Measurements from ENCODE around the gene SRGAP1. TPM values are rescaled to one million over a fixed set of nuclear protein-coding genes. Genes with fewer than 3 reads are reported as not detected.

Gene SRGAP1
- total and polyA plus RNA-seq, 9 of the 15 experiments (the other 6 are each of a cell fraction or from before 2014, with no cell fraction given) = 0.01 to 0.13 (median 0.04) TPM; not detected in 3

DNA sequence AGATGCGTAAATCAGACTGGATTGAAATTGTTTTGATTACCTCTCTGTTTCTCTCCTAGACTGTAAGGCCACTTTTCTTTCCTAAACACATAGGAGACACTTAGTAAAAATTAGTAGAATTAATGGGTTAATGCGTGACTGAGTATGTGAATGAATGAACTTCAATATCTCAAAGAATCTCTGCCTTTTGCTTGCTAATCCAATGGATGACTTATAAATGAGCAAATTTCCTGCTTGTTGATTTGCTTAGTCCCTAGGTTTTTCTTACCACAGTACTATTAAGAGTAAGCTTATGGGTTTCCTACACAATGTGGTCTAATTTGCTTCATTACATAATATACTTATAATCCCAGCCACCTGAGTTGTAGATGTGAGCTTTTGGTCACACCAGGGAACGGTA lies 164.1 kb downstream of the SRGAP1 start:
- Histone ChIP-seq H3K27ac (ENCODE audit: extremely low read depth, low read depth, low read length) (no peak overlapping the region), H3K27me3 (ENCODE audit: control insufficient read depth in 2 of 2, insufficient read depth in 2 of 2, low read length in 2 of 2) (no peaks in the 10 kb centered on the region), H3K4me1 (replicated peaks in 1 of 2; ENCODE audit: control insufficient read depth in 2 of 2, insufficient read depth in 2 of 2, low read length in 2 of 2) (no peaks in the 10 kb centered on the region), H3K4me3 (no peak overlapping the region), H2AFZ (ENCODE audit: low read depth, low read length) (no peak overlapping the region), H3K4me2 (ENCODE audit: insufficient read depth, low read length) (no peak overlapping the region), H3K79me2 (ENCODE audit: control insufficient read depth, insufficient read depth, low read length) (no peaks in the 10 kb centered on the region), H4K20me1 (replicated peaks; ENCODE audit: control insufficient read depth, insufficient read depth, low read length) (no peaks in the 10 kb centered on the region), H3K9ac (ENCODE audit: insufficient read depth in 1 of 2, low read depth in 2 of 2, low read length in 2 of 2) (no peak overlapping the region), H3K9me1 (ENCODE audit: control insufficient read depth, insufficient read depth, low read length) (no peaks in the 10 kb centered on the region), H3K36me3 (ENCODE audit: control insufficient read depth, insufficient read depth, low read length) (no peaks in the 10 kb centered on the region), H3K9me3 (replicated peaks; ENCODE audit: control insufficient read depth, insufficient read depth, low read depth, low read length) (no peaks in the 10 kb centered on the region)
- CTCF ChIA-PET (ENCODE audit: low intra/inter-chr PET ratio) = no interaction called here
- no TSS peak for BruUV-seq (replicated peaks)
- in situ Hi-C loops (cut with MboI) = no loop called here
- intact Hi-C loops (cut with micrococcal nuclease) = no loop called here
- 0% methylated on average over 3 of the region's 3 CpGs for WGBS (ENCODE audit: insufficient coverage, low coverage, missing lambda C conversion rate)
- TF ChIP-seq, protein P1, sequence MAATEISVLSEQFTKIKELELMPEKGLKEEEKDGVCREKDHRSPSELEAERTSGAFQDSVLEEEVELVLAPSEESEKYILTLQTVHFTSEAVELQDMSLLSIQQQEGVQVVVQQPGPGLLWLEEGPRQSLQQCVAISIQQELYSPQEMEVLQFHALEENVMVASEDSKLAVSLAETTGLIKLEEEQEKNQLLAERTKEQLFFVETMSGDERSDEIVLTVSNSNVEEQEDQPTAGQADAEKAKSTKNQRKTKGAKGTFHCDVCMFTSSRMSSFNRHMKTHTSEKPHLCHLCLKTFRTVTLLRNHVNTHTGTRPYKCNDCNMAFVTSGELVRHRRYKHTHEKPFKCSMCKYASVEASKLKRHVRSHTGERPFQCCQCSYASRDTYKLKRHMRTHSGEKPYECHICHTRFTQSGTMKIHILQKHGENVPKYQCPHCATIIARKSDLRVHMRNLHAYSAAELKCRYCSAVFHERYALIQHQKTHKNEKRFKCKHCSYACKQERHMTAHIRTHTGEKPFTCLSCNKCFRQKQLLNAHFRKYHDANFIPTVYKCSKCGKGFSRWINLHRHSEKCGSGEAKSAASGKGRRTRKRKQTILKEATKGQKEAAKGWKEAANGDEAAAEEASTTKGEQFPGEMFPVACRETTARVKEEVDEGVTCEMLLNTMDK (IDR thresholded peaks at IDR 0.05; ENCODE audit: borderline replicate concordance, insufficient read depth, low read depth, low read length, poor library complexity, severe bottlenecking) = no peak
- no peak for TF ChIP-seq ZNF274 (IDR thresholded peaks at IDR 0.05; ENCODE audit: borderline replicate concordance, low read depth, low read length)
- no peak for TF ChIP-seq CSDE1 (IDR thresholded peaks at IDR 0.05)
- no peak for TF ChIP-seq ATF3 (IDR thresholded peaks at IDR 0.05)
- TF ChIP-seq ATF3 (CRISPR knock-in tag; conservative IDR thresholded peaks at IDR 0.05) = no peak
- TF ChIP-seq KDM1A (IDR thresholded peaks at IDR 0.05) = no peak
- TF ChIP-seq, protein P2, sequence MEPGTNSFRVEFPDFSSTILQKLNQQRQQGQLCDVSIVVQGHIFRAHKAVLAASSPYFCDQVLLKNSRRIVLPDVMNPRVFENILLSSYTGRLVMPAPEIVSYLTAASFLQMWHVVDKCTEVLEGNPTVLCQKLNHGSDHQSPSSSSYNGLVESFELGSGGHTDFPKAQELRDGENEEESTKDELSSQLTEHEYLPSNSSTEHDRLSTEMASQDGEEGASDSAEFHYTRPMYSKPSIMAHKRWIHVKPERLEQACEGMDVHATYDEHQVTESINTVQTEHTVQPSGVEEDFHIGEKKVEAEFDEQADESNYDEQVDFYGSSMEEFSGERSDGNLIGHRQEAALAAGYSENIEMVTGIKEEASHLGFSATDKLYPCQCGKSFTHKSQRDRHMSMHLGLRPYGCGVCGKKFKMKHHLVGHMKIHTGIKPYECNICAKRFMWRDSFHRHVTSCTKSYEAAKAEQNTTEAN (CRISPR knock-in tag; IDR thresholded peaks at IDR 0.05) = no peak
- no peak for TF ChIP-seq POLR2B (IDR thresholded peaks at IDR 0.05; ENCODE audit: low read depth, partially characterized antibody)
- TF ChIP-seq CCNT2 (IDR thresholded peaks at IDR 0.05; ENCODE audit: borderline replicate concordance, extremely low read depth, insufficient read length, low read depth, low read length) = no peak
- TF ChIP-seq, protein P3, sequence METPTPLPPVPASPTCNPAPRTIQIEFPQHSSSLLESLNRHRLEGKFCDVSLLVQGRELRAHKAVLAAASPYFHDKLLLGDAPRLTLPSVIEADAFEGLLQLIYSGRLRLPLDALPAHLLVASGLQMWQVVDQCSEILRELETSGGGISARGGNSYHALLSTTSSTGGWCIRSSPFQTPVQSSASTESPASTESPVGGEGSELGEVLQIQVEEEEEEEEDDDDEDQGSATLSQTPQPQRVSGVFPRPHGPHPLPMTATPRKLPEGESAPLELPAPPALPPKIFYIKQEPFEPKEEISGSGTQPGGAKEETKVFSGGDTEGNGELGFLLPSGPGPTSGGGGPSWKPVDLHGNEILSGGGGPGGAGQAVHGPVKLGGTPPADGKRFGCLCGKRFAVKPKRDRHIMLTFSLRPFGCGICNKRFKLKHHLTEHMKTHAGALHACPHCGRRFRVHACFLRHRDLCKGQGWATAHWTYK (CRISPR knock-in tag; IDR thresholded peaks at IDR 0.05) = no peak
- no peak for TF ChIP-seq MYNN (IDR thresholded peaks at IDR 0.05)
- TF ChIP-seq MYNN (CRISPR knock-in tag; IDR thresholded peaks at IDR 0.05) = no peak
- FAIRE-seq (no peak), ATAC-seq (no peak), DNase-seq (ENCODE audit: extremely low read depth in 1 of 4, low spot score in 3 of 4) (no peak)
- POLR2A ChIA-PET = no interaction called here

All from K562 (cell line).